Urothelium cell line (cell line): ENCODE measurements around the gene CHRNA9.
"Not testable (repeated sequence)": the region's sequence is repeated elsewhere in the genome, so short reads cannot be mapped to it uniquely, and the experiment has no call there.

Source experiments
- DNase-seq: peaks from one replicate; pipeline ENCODE4 v3.0.0; 2011; ENCODE audit warnings: low spot score, mixed read lengths
- FAIRE-seq: peaks from 2 replicates; lab custom pipeline; 2011; peaks lifted over from hg19 to GRCh38; lab: Jason Lieb, UNC

CHRNA9 gene

GRCh38 chr4:40378619-40379018, 43.5 kb downstream of the CHRNA9 start:
- FAIRE-seq, result peak; percentile 92
- no peak for DNase-seq

- no peak for FAIRE-seq
- no peak for DNase-seq
Observed at GRCh38 chr4:40379248-40379647, 44.1 kb downstream of the CHRNA9 start.

- no peak for DNase-seq
- FAIRE-seq, result no peak
Observed at GRCh38 chr4:40380647-40381046, 45.5 kb downstream of the CHRNA9 start.

- FAIRE-seq, result no peak
- DNase-seq, result no peak
Observed at GRCh38 chr4:40388239-40388638, 53.1 kb downstream of the CHRNA9 start.

GRCh38 chr4:40389986-40390385, 54.9 kb downstream of the CHRNA9 start:
- no peak for FAIRE-seq
- DNase-seq, result no peak

GRCh38 chr4:40392241-40392640, 57.1 kb downstream of the CHRNA9 start:
- DNase-seq, FAIRE-seq: not testable (repeated sequence)

- DNase-seq (no peak), FAIRE-seq (no peak)
Observed at GRCh38 chr4:40394236-40394635, 59.1 kb downstream of the CHRNA9 start.

- DNase-seq (no peak), FAIRE-seq (no peak)
Observed at GRCh38 chr4:40395166-40395900, 60.2 kb downstream of the CHRNA9 start.

GRCh38 chr4:40395908-40396793, 61.0 kb downstream of the CHRNA9 start:
- DNase-seq (no peak), FAIRE-seq (no peak)

- FAIRE-seq (no peak), DNase-seq (no peak)
Observed at GRCh38 chr4:40399578-40399977, 64.4 kb downstream of the CHRNA9 start.

GRCh38 chr4:40401096-40401495, 66.0 kb downstream of the CHRNA9 start:
- no peak for FAIRE-seq
- DNase-seq, result no peak

GRCh38 chr4:40401631-40402030, 66.5 kb downstream of the CHRNA9 start:
- DNase-seq (no peak), FAIRE-seq (no peak)

GRCh38 chr4:40402556-40402955, 67.4 kb downstream of the CHRNA9 start:
- FAIRE-seq, result no peak
- no peak for DNase-seq

- FAIRE-seq, result no peak
- DNase-seq, result no peak
Observed at GRCh38 chr4:40403081-40403480, 67.9 kb downstream of the CHRNA9 start.
